Cardiac muscle cell (in vitro differentiated cells and primary cell): ENCODE data around the gene TCERG1L. TPM values are rescaled to one million over a fixed set of nuclear protein-coding genes. Genes with fewer than 3 reads are reported as not detected.

ENCODE experiments used
- DNase-seq, 2 donors: peaks; one replicate each; pipeline versions ENCODE4 v3.0.0 to v3.0.0-alpha.2; 2010 to 2017; ENCODE audit warnings: low read depth in 1 of 2, low spot score in 1 of 2
- H3K27ac ChIP-seq: fragments of 200-600 bp; sonication (generic); 2 replicates; pipeline ENCODE4 v1.5.1; 2016
- H3K27me3 ChIP-seq: fragments of 200-600 bp; sonication (generic); 2 replicates; pipeline ENCODE4 v1.6.0; 2016; ENCODE audit warnings: control low read depth
- H3K36me3 ChIP-seq: fragments of 200-600 bp; sonication (generic); 2 replicates; pipeline ENCODE4 v1.5.1; 2016; ENCODE audit warnings: control low read depth
- H3K4me1 ChIP-seq: fragments of 200-600 bp; sonication (generic); 2 replicates; pipeline ENCODE4 v1.8.1; 2017; ENCODE audit warnings: low read depth, mild to moderate bottlenecking, mixed run types
- H3K4me3 ChIP-seq: fragments of 200-600 bp; sonication (generic); 2 replicates; pipeline ENCODE4 v1.5.1; 2016; ENCODE audit warnings: mild to moderate bottlenecking
- H3K9me3 ChIP-seq: fragments of 200-600 bp; sonication (generic); 2 replicates; pipeline ENCODE4 v1.5.1; 2017; ENCODE audit warnings: low read depth, mild to moderate bottlenecking, control low read depth
- polyA plus RNA-seq: library from polyadenylated mRNA; unstranded; fragments of >200 nt; fragmentation: Nextera tagmentation; extraction: Ambion mirVana; gene quantifications from 2 replicates; pipeline ENCODE4 v1.2.1, GENCODE V29; 2016
- total RNA-seq: library from RNA; depleted of rRNA; stranded (reverse); fragments of >200 nt; gene quantifications from 2 replicates; pipeline ENCODE4 v1.2.3, GENCODE V29; 2016
- TF ChIP-seq, protein P1 (sequence below): IDR thresholded peaks from 2 replicates; pipeline ENCODE4 v1.5.1; 2012; ENCODE audit warnings: low read depth, mild to moderate bottlenecking, low read length

The TCERG1L gene
- total and polyA plus RNA-seq, 2 experiments from 2014 or later, result 0.12 to 1.9 TPM

DNA sequence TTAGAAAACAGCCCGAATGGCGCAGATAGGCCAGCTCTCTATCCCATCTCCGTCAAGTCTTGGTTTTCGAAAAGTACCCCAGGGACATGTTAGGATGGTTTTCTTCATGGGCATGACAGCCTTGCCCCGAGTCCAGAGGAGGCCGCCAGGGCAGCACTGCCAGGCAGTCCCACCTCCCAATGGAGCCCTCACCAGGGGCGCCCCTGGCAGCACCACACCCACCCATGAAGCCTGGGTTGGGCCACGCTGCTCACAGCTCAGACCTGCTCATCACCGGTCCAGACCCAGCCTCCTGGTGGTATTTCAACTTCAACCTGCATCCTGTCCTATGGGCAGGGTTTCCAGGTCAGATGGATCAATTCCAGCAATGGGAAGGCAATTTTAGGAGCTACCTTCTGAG is 53.3 kb downstream of the TCERG1L start:
- H3K27ac ChIP-seq, result no peak overlapping the region
- H3K4me3 ChIP-seq, result no peak overlapping the region
- no peaks in the 10 kb centered on the region for H3K27me3 ChIP-seq
- DNase-seq, result no peak
- no peaks in the 10 kb centered on the region for H3K36me3 ChIP-seq
- no peaks in the 10 kb centered on the region for H3K4me1 ChIP-seq
- no peaks in the 10 kb centered on the region for H3K9me3 ChIP-seq
- TF ChIP-seq, protein P1, sequence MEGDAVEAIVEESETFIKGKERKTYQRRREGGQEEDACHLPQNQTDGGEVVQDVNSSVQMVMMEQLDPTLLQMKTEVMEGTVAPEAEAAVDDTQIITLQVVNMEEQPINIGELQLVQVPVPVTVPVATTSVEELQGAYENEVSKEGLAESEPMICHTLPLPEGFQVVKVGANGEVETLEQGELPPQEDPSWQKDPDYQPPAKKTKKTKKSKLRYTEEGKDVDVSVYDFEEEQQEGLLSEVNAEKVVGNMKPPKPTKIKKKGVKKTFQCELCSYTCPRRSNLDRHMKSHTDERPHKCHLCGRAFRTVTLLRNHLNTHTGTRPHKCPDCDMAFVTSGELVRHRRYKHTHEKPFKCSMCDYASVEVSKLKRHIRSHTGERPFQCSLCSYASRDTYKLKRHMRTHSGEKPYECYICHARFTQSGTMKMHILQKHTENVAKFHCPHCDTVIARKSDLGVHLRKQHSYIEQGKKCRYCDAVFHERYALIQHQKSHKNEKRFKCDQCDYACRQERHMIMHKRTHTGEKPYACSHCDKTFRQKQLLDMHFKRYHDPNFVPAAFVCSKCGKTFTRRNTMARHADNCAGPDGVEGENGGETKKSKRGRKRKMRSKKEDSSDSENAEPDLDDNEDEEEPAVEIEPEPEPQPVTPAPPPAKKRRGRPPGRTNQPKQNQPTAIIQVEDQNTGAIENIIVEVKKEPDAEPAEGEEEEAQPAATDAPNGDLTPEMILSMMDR, result no peak

DNA sequence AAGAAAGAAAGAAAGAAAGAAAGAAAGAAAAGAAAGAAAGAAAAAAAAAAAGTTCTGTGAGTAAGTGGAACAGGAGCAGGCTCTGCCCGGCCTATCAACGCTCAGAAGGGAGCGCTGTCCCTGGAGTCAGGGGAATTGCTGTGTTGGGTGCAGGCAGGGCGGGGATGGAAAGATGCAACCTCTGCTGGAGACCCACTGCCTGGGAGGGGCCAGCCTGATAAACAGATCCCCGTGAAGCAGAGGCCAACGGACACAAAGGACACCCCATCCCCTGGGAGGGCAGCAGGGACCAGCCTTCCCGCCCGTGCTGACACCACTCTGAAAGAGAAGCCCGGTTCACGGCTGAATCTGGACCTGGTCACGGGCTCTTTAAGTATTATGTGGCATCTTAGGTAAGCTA is 54.5 kb downstream of the TCERG1L start:
- H3K27me3 ChIP-seq, result no peaks in the 10 kb centered on the region
- H3K9me3 ChIP-seq, result no peaks in the 10 kb centered on the region
- peaks cover 4% of the 10 kb centered on the region for H3K4me1 ChIP-seq
- H3K27ac ChIP-seq, result no peak overlapping the region
- DNase-seq, result no peak
- no peaks in the 10 kb centered on the region for H3K36me3 ChIP-seq
- TF ChIP-seq, protein P1, result no peak
- H3K4me3 ChIP-seq, result no peak overlapping the region

DNA sequence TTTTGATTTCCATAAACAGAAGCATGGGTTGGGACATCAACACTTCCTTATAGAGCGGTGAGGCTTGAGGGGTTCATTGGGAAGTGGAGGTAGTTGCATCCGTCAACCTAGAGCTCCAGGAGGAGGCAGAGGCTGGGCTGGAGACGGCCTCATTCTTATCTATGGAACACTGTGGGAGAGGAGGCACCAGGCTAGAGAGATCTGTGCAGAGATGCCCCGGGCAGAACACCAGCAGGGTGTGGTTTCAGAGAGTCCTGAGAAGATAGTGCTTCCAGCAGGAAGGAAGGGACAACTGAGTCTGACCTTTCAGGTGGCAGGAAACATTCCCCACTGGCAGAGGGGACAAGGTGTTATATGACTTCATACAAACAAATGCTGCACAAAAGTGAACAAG is 56.7 kb downstream of the TCERG1L start:
- H3K4me1 ChIP-seq, result peaks cover 20% of the 10 kb centered on the region
- H3K27ac ChIP-seq, result no peak overlapping the region
- no peak overlapping the region for H3K4me3 ChIP-seq
- TF ChIP-seq, protein P1, result no peak
- H3K36me3 ChIP-seq, result no peaks in the 10 kb centered on the region
- DNase-seq, result no peak
- no peaks in the 10 kb centered on the region for H3K27me3 ChIP-seq
- H3K9me3 ChIP-seq, result no peaks in the 10 kb centered on the region

DNA sequence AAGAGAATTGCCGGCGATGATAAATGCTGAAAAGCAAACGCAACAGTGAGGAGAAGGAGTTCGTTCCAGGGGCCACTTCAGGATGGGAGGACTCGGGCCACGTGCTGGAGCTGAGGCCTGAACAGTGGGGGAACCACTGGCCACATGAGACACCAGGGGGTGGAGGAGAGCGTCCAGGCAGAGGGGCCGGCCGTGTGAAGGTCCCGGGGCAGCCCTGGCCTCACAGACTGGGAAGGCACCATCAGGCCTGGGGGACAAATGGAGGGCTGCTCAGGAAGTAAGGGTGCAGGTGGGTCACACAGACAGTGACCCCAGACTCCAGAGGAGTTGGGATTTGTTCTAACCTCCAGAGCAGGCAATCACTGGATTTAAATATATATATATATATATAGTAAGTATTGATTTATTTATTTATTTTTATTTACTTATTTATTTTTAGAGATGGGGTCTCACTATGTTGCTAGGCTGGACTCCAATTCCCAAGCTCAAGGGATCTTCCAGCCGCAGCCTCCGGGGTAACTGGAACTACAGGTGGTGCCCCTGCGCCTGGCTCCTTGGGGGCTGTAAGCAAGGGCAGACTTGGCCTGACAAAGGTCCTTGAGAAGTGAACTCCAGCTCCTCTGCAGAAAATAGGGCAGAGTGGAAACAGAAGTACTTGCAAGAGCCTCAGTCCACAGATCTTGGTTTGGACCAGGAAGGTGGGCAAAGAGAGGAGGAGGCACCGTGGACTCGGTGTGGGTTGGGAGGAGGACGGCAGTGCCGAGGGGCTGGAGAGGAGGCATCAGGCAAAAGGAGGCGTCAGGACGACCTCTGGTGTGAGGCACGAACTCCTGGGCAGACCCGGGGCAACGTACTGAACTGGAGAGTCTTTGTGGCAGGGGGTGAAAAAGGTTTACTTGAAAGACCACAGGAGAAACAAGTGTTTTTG is 57.3 kb downstream of the TCERG1L start:
- Histone ChIP-seq H3K4me1 (peaks cover 27% of the 10 kb centered on the region), H3K36me3 (no peaks in the 10 kb centered on the region), H3K4me3 (no peak overlapping the region), H3K27me3 (no peaks in the 10 kb centered on the region), H3K27ac (no peak overlapping the region), H3K9me3 (no peaks in the 10 kb centered on the region)
- TF ChIP-seq, protein P1, result no peak
- DNase-seq, result no peak

DNA sequence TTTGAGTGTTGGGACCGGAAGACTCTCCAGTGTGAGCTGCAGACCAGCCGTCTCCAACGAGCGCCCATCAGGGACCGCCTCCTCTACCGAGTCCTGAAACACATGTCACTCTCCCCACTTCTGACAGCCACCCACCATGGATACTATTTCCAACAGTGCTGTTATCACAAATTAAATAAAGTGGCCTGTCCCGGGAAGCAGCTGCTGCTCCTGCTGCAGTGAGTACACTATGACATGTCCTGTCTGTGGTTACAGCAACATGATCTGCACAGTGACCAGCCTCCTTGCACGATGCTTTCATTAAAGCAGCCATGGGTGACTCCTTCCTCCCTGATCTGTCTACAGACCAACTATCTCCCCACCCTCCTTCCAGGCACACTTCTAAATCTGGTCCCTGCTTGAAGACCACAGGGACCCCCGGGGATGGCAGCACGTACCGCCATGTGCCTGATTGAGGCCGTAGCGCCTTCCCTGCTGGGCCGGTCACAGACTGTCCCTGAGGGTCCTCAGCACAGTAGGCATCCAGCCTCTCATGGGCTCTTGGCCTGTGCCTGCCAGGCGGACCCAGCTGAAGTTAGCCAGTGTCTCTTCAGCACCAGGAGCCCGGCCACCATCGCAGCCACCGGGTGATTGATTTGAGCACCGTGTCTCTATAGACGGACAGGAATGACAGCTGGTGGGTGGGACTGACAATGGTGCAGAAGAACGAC is 58.8 kb downstream of the TCERG1L start:
- TF ChIP-seq, protein P1, result no peak

More for the DNA sequence above, 58.8 kb downstream of the TCERG1L start:
- H3K4me1 ChIP-seq, result peaks cover 27% of the 10 kb centered on the region
- no peak for DNase-seq
- H3K4me3 ChIP-seq, result no peak overlapping the region
- no peaks in the 10 kb centered on the region for H3K27me3 ChIP-seq
- no peak overlapping the region for H3K27ac ChIP-seq
- H3K9me3 ChIP-seq, result no peaks in the 10 kb centered on the region
- H3K36me3 ChIP-seq, result no peaks in the 10 kb centered on the region
